Glomerular visceral epithelial cell (primary cell): ENCODE data around the gene SREBF1.

Source experiments
- DNase-seq: peaks from one replicate; pipeline ENCODE4 v3.0.0-alpha.2; 2016; ENCODE audit errors: extremely low spot score

Gene SREBF1

GRCh38 chr17:17763136-17763535 is 73.7 kb downstream of the SREBF1 start:
- DNase-seq, result no peak

- no peak for DNase-seq
Measured at GRCh38 chr17:17762744-17763105, 74.1 kb downstream of the SREBF1 start.
